Caco-2 (cell line): ENCODE results near the gene HK1. TPM values are rescaled to one million over a fixed set of nuclear protein-coding genes. Genes with fewer than 3 reads are reported as not detected.
"Not testable (repeated sequence)": the region's sequence is repeated elsewhere in the genome, so short reads cannot be mapped to it uniquely, and the experiment has no call there.

ENCODE experiments used
- BruUV-seq: library from RNA; stranded (reverse); fragments of 400-500 nt; replicated peaks from 2 replicates; lab custom pipeline; 2021; lab: Mats Ljungman, UMichigan
- CTCF ChIA-PET: fragments of 300-600 bp; sonication (Branson Sonifier 250); formaldehyde crosslinking; loops from one replicate; lab custom pipeline; 2022; ENCODE audit warnings: antibody characterized with exemption; lab: Charles Lee
- POLR2A ChIA-PET: fragments of 300-600 bp; sonication (Branson Sonifier 250); formaldehyde crosslinking; loops from one replicate; lab custom pipeline; 2022; ENCODE audit warnings: antibody characterized with exemption; lab: Charles Lee
- DNase-seq, 2 experiments: peaks; one replicate each; pipeline versions ENCODE4 v3.0.0 to v3.0.0-alpha.2; 2020 to 2022
- H3K27me3 ChIP-seq: replicated peaks from 2 replicates; pipeline ENCODE4 v1.6.0; 2011; ENCODE audit warnings: low read length; ENCODE audit not compliant: control insufficient read depth, insufficient read depth
- H3K36me3 ChIP-seq: 2 replicates; pipeline ENCODE4 v1.5.1; 2011; ENCODE audit warnings: low read length; ENCODE audit not compliant: control insufficient read depth, insufficient read depth
- H3K4me1 ChIP-seq: fragments of 250-450 bp; sonication (Bioruptor Pico); 2 replicates; pipeline ENCODE4 v1.5.1; 2020; ENCODE audit warnings: mild to moderate bottlenecking
- H3K4me3 ChIP-seq: 2 replicates; pipeline ENCODE4 v1.5.1; 2011; ENCODE audit warnings: low read depth, mild to moderate bottlenecking, control low read depth, low read length
- H3K9me3 ChIP-seq: fragments of 250-450 bp; sonication (Bioruptor Pico); 2 replicates; pipeline ENCODE4 v1.5.1; 2020; ENCODE audit warnings: mild to moderate bottlenecking, moderate library complexity
- H3K27ac Mint-ChIP-seq: one replicate; pipeline ENCODE4 v1.8.0; 2022; ENCODE audit warnings: mixed read lengths; ENCODE audit not compliant: unreplicated experiment
- H3K27me3 Mint-ChIP-seq: one replicate; pipeline ENCODE4 v1.8.0; 2022; ENCODE audit warnings: mixed read lengths; ENCODE audit not compliant: insufficient read depth, unreplicated experiment
- H3K36me3 Mint-ChIP-seq: one replicate; pipeline ENCODE4 v1.8.0; 2022; ENCODE audit warnings: mild to moderate bottlenecking, mixed read lengths; ENCODE audit not compliant: insufficient read depth, unreplicated experiment
- H3K4me1 Mint-ChIP-seq: one replicate; pipeline ENCODE4 v1.8.0; 2022; ENCODE audit warnings: low read depth, mixed read lengths; ENCODE audit not compliant: unreplicated experiment
- H3K4me3 Mint-ChIP-seq: one replicate; pipeline ENCODE4 v1.8.0; 2022; ENCODE audit warnings: mild to moderate bottlenecking, moderate library complexity, mixed read lengths; ENCODE audit not compliant: unreplicated experiment
- H3K9me3 Mint-ChIP-seq: one replicate; pipeline ENCODE4 v1.8.0; 2022; ENCODE audit warnings: mixed read lengths; ENCODE audit not compliant: unreplicated experiment
- CTCF ChIP-seq, 2 experiments: fragments of 200-600 bp in 1 of 2; IDR thresholded peaks; 1 replicate in 1 of 2; 2 replicates in 1 of 2; pipeline versions ENCODE4 v1.5.1 to v1.8.0; 2011 to 2022; ENCODE audit warnings: antibody characterized with exemption in 1 of 2, control low read depth in 1 of 2, inconsistent platforms in 1 of 2, low read depth in 1 of 2, low read length in 1 of 2, mild to moderate bottlenecking in 1 of 2, moderate library complexity in 1 of 2; ENCODE audit not compliant: insufficient read depth in 1 of 2, severe bottlenecking in 1 of 2, unreplicated experiment in 1 of 2
- intact Hi-C: fragments of 100-400 bp; cut with micrococcal nuclease; formaldehyde crosslinking; loops from one replicate; pipeline ENCODE4 v1.10.0; 2022; ENCODE audit not compliant: unreplicated experiment
- total RNA-seq: library from RNA; stranded (reverse); gene quantifications from 2 replicates; pipeline ENCODE4 v1.2.3, GENCODE V29; 2022

Gene HK1
- total RNA-seq, 1 experiment from 2014 or later, result 35.4 TPM

- intact Hi-C loops, result no loop called here
- no peak for TF ChIP-seq CTCF (IDR thresholded peaks at IDR 0.05; ENCODE audit: insufficient read depth in 1 of 2, low read depth in 1 of 2, low read length in 1 of 2, severe bottlenecking in 1 of 2, unreplicated experiment in 1 of 2)
- no peak for DNase-seq
- peaks cover 29% of the 10 kb centered on the region for H3K4me1 ChIP-seq
- H3K4me1 Mint-ChIP-seq, result peaks cover 5% of the 10 kb centered on the region
- no peaks in the 10 kb centered on the region for H3K27me3 ChIP-seq
- no peaks in the 10 kb centered on the region for H3K27me3 Mint-ChIP-seq
- no peak overlapping the region for H3K4me3 ChIP-seq
- no peak overlapping the region for H3K4me3 Mint-ChIP-seq
- no peaks in the 10 kb centered on the region for H3K9me3 Mint-ChIP-seq
- no peak overlapping the region for H3K27ac Mint-ChIP-seq
- ChIA-PET CTCF (interaction anchor here (0.9 kb wide), 1 partner anchor 72 kb away, joined by 3 read pairs; no protein-coding TSS in a partner anchor), POLR2A (no interaction called here)
- no peaks in the 10 kb centered on the region for H3K36me3 Mint-ChIP-seq
- BruUV-seq, result no TSS peak
- no peaks in the 10 kb centered on the region for H3K36me3 ChIP-seq
- H3K9me3 ChIP-seq, result no peaks in the 10 kb centered on the region
Observed at GRCh38 chr10:69321039-69321715, 42.9 kb downstream of the HK1 start.

- intact Hi-C loops, result no loop called here
- no peak for TF ChIP-seq CTCF (IDR thresholded peaks at IDR 0.05; ENCODE audit: insufficient read depth in 1 of 2, low read depth in 1 of 2, low read length in 1 of 2, severe bottlenecking in 1 of 2, unreplicated experiment in 1 of 2)
- no peak overlapping the region for H3K27ac Mint-ChIP-seq
- no peaks in the 10 kb centered on the region for H3K27me3 ChIP-seq
- H3K4me3 Mint-ChIP-seq, result no peak overlapping the region
- ChIA-PET CTCF (interaction anchor here (0.9 kb wide), 1 partner anchor 71 kb away, joined by 3 read pairs; no protein-coding TSS in a partner anchor), POLR2A (no interaction called here)
- no TSS peak for BruUV-seq
- peaks cover 22% of the 10 kb centered on the region for H3K4me1 ChIP-seq
- H3K36me3 Mint-ChIP-seq, result no peaks in the 10 kb centered on the region
- no peaks in the 10 kb centered on the region for H3K9me3 Mint-ChIP-seq
- H3K4me1 Mint-ChIP-seq, result no peaks in the 10 kb centered on the region
- H3K4me3 ChIP-seq, result no peak overlapping the region
- no peaks in the 10 kb centered on the region for H3K27me3 Mint-ChIP-seq
- no peaks in the 10 kb centered on the region for H3K36me3 ChIP-seq
- DNase-seq, result no peak
- H3K9me3 ChIP-seq, result no peaks in the 10 kb centered on the region
Observed at GRCh38 chr10:69321865-69322264, 43.6 kb downstream of the HK1 start.

GRCh38 chr10:69322346-69322745, 44.0 kb downstream of the HK1 start:
- peaks cover 17% of the 10 kb centered on the region for H3K4me1 ChIP-seq
- BruUV-seq, H3K4me1 Mint-ChIP-seq, POLR2A ChIA-PET, H3K27ac Mint-ChIP-seq, H3K4me3 Mint-ChIP-seq, intact Hi-C loops, DNase-seq, H3K27me3 ChIP-seq, H3K9me3 ChIP-seq, H3K36me3 ChIP-seq, H3K27me3 Mint-ChIP-seq, H3K36me3 Mint-ChIP-seq, H3K9me3 Mint-ChIP-seq, H3K4me3 ChIP-seq: not testable (repeated sequence)
- CTCF ChIA-PET, result interaction anchor here (0.9 kb wide), 1 partner anchor 70 kb away, joined by 3 read pairs; no protein-coding TSS in a partner anchor
